GM12874 (cell line): ENCODE measurements around the gene POLR1D.

Source experiments
- CTCF ChIP-seq: IDR thresholded peaks from 2 replicates; pipeline ENCODE4 v1.5.1; 2011; ENCODE audit warnings: low read depth, mild to moderate bottlenecking, control low read depth, low read length, moderate library complexity; ENCODE audit not compliant: insufficient read depth

POLR1D gene

GRCh38 chr13:27639186-27639585 lies 17.5 kb downstream of the POLR1D start:
- TF ChIP-seq CTCF = no peak

- TF ChIP-seq CTCF = no peak
Observed at GRCh38 chr13:27641711-27642502, 20.2 kb downstream of the POLR1D start.

- TF ChIP-seq CTCF = no peak
Observed at GRCh38 chr13:27643334-27644132, 21.8 kb downstream of the POLR1D start.

GRCh38 chr13:27644302-27644701 lies 22.6 kb downstream of the POLR1D start:
- TF ChIP-seq CTCF = no peak

- no peak for TF ChIP-seq CTCF
Observed at GRCh38 chr13:27650312-27650711, 28.6 kb downstream of the POLR1D start.

GRCh38 chr13:27654059-27654458 lies 32.4 kb downstream of the POLR1D start:
- no peak for TF ChIP-seq CTCF

GRCh38 chr13:27654816-27655215 lies 33.1 kb downstream of the POLR1D start:
- no peak for TF ChIP-seq CTCF
